Mucosa of descending colon (tissue), 3 donors: ENCODE results near the gene TAPT1. TPM values are rescaled to one million over a fixed set of nuclear protein-coding genes. Genes with fewer than 3 reads are reported as not detected.

ENCODE experiments used
- ATAC-seq: fragments of 200-7000 bp; cut with Tn5 transposase; one replicate; pipeline ENCODE4 v1.9.1; 2020; ENCODE audit warnings: mild to moderate bottlenecking, moderate library complexity
- DNase-seq, 3 donors: peaks; one replicate each; pipeline ENCODE4 v3.0.0-alpha.2; 2020
- H3K36me3 ChIP-seq: fragments of 200-600 bp; one replicate; pipeline ENCODE4 v1.8.0; 2021; ENCODE audit warnings: low read depth, mild to moderate bottlenecking
- H3K4me1 ChIP-seq: fragments of 200-600 bp; one replicate; pipeline ENCODE4 v1.8.0; 2021; ENCODE audit warnings: low read depth, mild to moderate bottlenecking
- H3K4me3 ChIP-seq: fragments of 200-600 bp; one replicate; pipeline ENCODE4 v1.8.0; 2021; ENCODE audit warnings: mild to moderate bottlenecking
- H3K9me3 ChIP-seq: fragments of 200-600 bp; one replicate; pipeline ENCODE4 v1.8.0; 2021; ENCODE audit warnings: mild to moderate bottlenecking
- CTCF ChIP-seq: fragments of 200-600 bp; IDR thresholded peaks from one replicate; pipeline ENCODE4 v1.8.0; 2022; ENCODE audit warnings: antibody characterized with exemption, mild to moderate bottlenecking
- intact Hi-C, 2 donors: fragments of 100-400 bp; cut with DNase I in 1 of 2; cut with micrococcal nuclease in 1 of 2; formaldehyde crosslinking; loops; one replicate each; pipeline versions ENCODE4 v1.11.0 to v1.11.1; 2022; cut with DNase I, micrococcal nuclease
- total RNA-seq, 3 donors: library from RNA; stranded (reverse); fragmentation: NEBNext Ultra II Directional in 2 of 3; extraction: Animal tissue kit (Norgen Biotek cat#: 25700) in 2 of 3; gene quantifications; one replicate each; pipeline versions ENCODE4 v1.2.1 to v1.2.4, GENCODE V29; 2021 to 2023
- donor health status: DM: no; HTN: no; CAD: no; lungs with moderate emphysema.
- donor health status: DM: no; HTN: no; CAD: no.
- donor health status: DM: no; HTN: yes; CAD: no.

Gene TAPT1
- total RNA-seq, 3 donors from 2014 or later, result 38.2 to 62.6 (median 38.8) TPM

- no peak for TF ChIP-seq CTCF
- no peak for ATAC-seq
- intact Hi-C loops, result no loop called here
- Histone ChIP-seq H3K9me3 (no peaks in the 10 kb centered on the region), H3K4me1 (peaks cover 11% of the 10 kb centered on the region), H3K4me3 (no peak overlapping the region), H3K36me3 (no peaks in the 10 kb centered on the region)
- no peak for DNase-seq
These were observed 90.0 kb downstream of the TAPT1 start for GRCh38 chr4:16136311-16136710.

GRCh38 chr4:16133406-16133805 is 92.9 kb downstream of the TAPT1 start:
- no peak for DNase-seq

GRCh38 chr4:16131293-16131692 is 95.0 kb downstream of the TAPT1 start:
- DNase-seq (no peak), ATAC-seq (no peak)
- Histone ChIP-seq H3K4me1 (no peaks in the 10 kb centered on the region), H3K9me3 (no peaks in the 10 kb centered on the region), H3K4me3 (no peak overlapping the region), H3K36me3 (no peaks in the 10 kb centered on the region)
- intact Hi-C loops, result no loop called here
- no peak for TF ChIP-seq CTCF

More at GRCh38 chr4:16133406-16133805, 92.9 kb downstream of the TAPT1 start:
- no peak for ATAC-seq
- H3K36me3 ChIP-seq, result no peaks in the 10 kb centered on the region
- H3K4me1 ChIP-seq, result no peaks in the 10 kb centered on the region
- no peak overlapping the region for H3K4me3 ChIP-seq
- no peak for TF ChIP-seq CTCF
- intact Hi-C loops, result no loop called here
- H3K9me3 ChIP-seq, result no peaks in the 10 kb centered on the region

GRCh38 chr4:16129336-16129735 is 96.9 kb downstream of the TAPT1 start:
- intact Hi-C loops, result no loop called here
- TF ChIP-seq CTCF, result no peak
- peak; percentile 85 for ATAC-seq

GRCh38 chr4:16126714-16127113 is 99.6 kb downstream of the TAPT1 start:
- no peak for TF ChIP-seq CTCF
- Histone ChIP-seq H3K4me1 (peaks cover 5% of the 10 kb centered on the region), H3K4me3 (no peak overlapping the region), H3K36me3 (no peaks in the 10 kb centered on the region), H3K9me3 (no peaks in the 10 kb centered on the region)
- intact Hi-C loops, result no loop called here
- no peak for ATAC-seq
- no peak for DNase-seq

More at GRCh38 chr4:16129336-16129735, 96.9 kb downstream of the TAPT1 start:
- no peaks in the 10 kb centered on the region for H3K36me3 ChIP-seq
- DNase-seq, result no peak
- H3K4me3 ChIP-seq, result no peak overlapping the region
- no peaks in the 10 kb centered on the region for H3K9me3 ChIP-seq
- H3K4me1 ChIP-seq, result no peaks in the 10 kb centered on the region
